GM21515 (cell line): ENCODE data around the gene FXN.
"Not testable (repeated sequence)": the region's sequence is repeated elsewhere in the genome, so short reads cannot be mapped to it uniquely, and the experiment has no call there.

Source experiments
- ATAC-seq: cut with Tn5 transposase; IDR thresholded peaks from one replicate; pipeline ENCODE4 v1.9.1; 2021; ENCODE audit not compliant: unreplicated experiment

Gene FXN

DNA sequence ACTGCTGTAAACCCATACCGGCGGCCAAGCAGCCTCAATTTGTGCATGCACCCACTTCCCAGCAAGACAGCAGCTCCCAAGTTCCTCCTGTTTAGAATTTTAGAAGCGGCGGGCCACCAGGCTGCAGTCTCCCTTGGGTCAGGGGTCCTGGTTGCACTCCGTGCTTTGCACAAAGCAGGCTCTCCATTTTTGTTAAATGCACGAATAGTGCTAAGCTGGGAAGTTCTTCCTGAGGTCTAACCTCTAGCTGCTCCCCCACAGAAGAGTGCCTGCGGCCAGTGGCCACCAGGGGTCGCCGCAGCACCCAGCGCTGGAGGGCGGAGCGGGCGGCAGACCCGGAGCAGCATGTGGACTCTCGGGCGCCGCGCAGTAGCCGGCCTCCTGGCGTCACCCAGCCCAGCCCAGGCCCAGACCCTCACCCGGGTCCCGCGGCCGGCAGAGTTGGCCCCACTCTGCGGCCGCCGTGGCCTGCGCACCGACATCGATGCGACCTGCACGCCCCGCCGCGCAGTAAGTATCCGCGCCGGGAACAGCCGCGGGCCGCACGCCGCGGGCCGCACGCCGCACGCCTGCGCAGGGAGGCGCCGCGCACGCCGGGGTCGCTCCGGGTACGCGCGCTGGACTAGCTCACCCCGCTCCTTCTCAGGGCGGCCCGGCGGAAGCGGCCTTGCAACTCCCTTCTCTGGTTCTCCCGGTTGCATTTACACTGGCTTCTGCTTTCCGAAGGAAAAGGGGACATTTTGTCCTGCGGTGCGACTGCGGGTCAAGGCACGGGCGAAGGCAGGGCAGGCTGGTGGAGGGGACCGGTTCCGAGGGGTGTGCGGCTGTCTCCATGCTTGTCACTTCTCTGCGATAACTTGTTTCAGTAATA, at the start of gene FXN:
FXN (plus strand) TSS at position 315 of the 871 bp plus-strand sequence; CDS start at position 346, 31 bp downstream.
- ATAC-seq = peak; percentile 92

DNA sequence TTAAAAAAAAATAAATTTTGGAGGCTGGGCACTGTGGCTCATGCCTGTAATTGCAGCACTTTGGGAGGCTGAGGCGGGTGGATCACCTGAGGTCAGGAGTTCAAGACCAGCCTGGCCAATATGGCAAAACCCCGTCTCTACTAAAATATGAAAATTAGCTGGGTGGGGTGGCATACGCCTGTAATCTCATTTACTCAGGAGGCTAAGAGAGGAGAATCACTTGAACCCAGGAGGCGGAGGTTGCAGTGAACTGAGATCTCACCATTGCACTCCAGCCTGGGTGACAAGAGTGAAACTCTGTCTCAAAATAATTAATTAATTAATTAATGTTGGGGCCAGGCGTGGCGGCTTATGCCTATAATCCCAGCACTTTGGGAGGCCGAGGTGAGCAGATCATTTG, 48.6 kb upstream of the FXN start:
- not testable (repeated sequence) for ATAC-seq

DNA sequence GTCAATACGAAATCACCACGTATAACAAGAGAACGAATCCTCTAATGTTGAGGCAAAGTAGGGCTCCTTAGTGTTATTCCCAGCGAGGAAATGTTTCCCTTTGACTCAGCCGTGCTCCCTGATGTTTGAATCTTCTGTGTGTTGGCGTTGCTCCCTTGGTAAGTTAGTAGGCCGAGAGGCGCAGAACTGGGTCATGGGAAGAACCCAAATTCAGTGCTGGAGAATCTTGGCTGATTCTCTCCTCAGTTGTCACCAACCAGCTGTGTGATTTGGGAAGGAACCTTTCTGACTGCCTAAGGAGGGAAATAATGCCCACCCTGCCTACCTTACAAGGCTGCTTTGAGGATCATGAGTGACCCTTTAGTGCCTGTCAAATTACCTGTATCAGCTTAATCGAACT, 44.1 kb upstream of the FXN start:
- no peak for ATAC-seq

DNA sequence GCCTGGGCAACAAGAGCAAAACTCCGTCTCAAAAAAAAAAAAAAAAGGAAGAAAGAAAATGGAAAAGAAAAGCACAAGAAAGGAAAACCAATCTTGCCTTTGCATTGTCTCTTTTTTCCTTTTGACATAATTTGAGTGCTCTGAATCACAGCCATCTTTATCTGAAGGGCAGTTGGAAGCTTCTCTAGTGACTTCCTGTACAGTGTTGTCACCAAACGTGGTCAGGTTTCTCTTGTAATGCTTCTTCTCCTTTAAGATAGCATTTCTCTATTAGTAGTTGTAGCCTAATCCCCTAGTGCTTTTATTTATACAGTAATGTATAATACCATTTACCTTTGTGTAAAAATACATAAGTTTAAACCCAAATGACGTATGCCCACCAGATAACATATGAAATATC, 39.8 kb upstream of the FXN start:
- ATAC-seq = no peak

DNA sequence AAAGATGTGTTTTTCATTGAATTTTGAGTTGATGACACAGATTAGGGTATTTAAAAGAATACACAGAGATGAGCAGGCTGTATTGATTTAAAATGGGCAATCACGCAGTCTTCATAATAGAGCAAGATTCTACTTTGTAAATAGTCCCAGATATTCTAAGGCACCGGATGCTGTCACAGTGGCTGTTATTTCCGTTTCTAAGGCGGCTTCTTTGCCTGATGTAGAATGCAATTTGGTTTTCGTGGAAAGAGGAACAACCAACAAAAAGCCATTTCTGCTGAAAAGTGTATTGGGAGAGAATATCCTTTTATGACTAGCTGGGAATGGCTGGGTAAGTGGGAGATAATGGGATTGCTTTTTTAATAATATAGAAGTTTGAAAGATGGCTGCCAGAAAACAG, 39.1 kb upstream of the FXN start:
- no peak for ATAC-seq

DNA sequence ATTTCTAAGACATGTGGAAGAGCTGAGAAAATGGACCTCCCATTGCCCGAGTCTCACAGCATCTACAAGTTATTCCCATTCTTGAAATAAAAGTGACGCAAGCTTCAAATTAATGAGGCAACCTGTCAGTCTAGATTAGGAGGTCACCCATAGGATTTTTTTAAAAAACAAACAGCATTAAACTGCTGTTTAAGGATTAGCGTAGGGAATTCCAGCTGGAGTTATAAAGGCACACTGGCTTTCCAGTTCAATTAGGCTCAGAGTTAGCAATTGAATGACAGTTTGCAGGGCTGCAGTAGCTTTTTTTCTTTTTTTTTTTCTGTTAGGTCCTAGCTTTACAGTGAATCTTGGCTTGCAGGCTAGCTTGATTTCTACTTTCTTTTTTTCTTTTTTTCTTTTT, 37.9 kb upstream of the FXN start:
- no peak for ATAC-seq

DNA sequence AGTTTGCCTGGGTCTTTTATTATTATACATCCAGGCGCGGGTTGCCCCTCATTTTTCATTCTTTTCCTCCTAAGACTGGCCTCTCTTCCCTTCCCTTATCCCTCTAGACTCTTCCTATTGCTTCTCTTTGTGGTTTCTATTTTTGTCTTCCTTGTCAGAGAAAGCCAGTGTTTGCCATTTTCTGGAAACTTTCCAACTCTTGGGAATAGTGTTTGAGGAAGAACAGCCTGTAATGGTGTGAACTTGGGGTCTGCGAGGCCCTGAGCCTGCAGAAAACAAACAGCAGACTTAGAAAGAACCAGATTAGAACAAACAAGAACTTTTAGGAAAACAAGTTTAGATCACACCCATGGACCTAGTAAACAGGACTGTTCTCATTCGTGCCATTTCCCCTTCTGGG, 37.2 kb upstream of the FXN start:
- no peak for ATAC-seq

DNA sequence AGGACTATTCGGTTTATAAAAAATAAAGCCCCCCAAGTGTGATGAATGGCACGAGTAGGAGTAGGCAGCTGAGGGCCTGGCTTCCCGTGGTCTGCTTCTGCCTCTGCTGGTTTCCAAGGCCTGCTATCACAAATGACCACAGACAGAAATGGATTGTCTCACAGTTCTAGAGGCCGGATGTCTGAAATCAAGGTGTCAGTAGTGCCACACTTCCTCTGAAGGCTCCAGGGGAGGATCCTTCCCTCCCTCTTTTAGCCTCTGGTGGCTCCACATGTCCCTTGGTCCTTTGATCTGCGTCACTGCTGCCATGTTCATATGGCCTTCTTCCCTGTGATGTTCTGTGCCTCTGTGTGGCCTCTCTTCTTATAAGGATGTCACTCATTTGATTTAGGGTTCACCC, 36.7 kb upstream of the FXN start:
- ATAC-seq = no peak

DNA sequence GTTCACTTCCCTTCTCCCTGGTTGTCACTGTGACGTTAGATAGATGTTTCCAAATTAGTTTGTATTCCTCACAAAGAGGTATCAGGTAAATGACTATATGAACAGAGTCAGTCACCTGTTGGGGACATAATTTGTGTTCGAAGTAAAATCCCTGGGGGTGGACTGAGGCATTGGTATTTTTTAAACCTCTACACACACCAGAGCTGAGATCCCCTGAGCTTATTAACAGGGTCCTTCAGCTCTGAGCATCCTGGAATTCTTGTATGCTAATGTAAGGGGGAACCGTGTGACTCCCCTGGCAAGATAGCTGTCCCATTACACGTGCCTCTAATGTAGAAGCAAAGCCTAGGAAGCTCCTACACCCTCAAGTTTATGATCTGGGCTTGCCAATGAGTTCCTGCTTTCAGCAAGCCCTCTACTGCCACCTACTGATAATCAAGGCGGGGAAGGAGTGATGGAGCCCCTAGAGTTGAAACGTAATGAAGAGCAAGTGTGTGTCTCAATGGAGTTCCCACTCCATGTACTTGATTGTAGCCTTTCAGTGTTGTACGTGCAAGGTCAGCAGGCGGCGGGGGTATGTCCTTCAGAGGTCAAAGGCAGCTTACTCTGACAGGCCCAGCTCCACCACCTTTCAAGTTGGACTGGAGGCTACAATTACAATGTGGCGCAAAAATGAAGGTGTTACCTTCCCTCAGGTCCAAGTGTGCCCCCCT, 36.0 kb upstream of the FXN start:
- ATAC-seq = peak; percentile 86

DNA sequence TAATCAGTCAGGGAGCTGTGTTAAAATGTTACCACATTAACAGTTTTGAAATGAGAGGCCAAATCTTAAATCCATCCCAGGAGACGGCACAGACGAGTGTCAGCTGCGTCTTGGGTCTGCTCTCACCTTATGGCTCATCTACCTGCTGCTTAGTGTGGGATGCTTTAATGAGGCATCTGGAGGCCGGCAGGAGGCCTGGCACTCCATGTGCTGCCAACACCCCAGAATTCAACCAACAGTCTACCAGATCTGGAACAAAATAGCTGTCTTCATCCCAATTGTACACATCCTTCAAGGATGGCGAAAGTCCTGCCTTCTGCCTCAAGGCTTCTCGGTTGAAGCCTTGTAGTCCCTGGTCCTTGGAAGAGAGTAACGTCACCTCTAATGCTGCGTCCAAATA, 33.6 kb upstream of the FXN start:
- no peak for ATAC-seq

DNA sequence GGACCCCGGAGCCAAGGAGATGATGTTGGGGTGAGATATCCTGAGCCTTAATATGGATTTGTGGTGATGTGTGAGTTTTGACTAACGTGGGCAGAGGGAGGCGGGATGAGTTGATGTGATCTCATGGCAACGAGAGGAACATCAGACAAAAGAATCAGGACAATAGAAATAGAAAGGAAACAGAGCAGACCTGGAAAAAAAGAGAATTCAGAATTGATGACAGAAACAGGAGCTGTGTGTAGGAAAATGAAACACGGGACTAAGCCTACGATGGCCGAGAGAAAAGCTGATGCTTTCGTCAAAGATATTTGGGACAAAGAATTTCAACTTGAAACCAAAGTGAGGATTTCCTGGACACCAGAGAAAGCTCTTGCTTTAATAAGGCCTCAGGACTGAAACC, 32.5 kb upstream of the FXN start:
- no peak for ATAC-seq

DNA sequence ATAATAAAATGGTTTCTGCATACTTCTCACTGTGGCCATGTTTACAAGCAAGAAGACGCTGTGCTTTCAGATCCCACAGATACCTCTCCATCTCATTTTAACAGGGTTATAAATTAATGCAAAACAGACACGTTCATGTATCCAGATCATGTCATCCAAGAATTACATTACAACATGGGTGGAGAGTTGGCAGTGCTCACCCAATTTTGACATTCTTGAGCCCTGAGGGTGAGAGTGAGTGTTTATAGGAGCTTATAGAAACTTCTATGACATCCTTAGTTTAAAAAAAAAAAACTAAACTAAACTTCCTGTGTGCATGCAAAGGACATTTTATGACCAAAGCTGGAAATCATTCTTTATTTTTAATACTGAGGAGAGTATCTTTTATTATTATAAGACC, 30.7 kb upstream of the FXN start:
- no peak for ATAC-seq

DNA sequence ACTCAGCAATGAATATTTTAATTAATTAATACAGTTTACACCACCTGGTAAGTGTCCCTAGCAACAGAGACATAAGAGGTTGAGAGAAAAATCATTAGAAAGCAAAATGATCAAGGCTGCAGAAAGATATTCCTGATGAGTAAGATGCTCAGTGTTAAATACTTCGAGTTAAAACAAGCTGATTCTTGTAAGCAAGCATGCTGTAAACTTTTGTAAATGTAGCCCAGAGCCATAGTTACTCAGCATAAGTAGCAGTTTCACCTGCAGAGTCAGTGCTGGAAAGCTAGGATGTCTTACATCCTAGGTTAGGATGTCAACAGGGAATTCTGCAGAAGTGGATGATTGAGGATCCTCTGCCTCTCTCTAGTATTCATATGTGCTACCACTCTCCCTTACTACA, 25.8 kb upstream of the FXN start:
- ATAC-seq = no peak

DNA sequence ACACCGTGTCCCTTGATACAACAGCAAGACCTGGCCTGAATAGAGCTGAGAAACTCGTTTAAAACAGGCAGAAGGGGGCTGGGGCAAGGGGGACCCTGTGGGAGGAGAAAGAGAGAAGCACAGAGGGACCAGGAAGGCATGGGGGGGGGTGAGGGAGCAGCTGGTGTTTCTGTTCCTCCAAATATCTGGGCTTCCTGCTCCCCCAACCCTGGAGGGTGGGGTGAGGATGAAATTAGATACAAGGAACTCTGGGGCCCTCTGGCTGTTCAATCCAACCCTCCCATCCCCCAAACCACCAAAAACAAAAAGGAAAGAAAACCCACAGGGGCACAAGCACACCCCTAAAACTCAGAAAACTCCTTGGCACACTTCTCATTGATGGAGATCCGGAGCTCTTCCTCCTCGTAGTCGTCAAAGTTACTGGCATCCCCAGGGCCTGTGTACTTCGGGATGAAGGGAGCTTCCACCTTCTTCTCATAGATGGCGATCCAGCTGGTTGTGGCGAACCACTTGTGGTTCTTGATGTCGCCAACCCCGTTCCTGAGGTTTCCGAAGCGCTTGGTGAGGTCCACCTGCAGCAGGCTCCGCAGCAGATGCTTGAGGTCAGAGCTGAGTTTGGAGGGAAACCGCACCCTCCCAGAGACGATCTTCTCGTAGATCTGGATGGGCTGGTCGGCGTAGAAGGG, 22.7 kb upstream of the FXN start:
- ATAC-seq = no peak

DNA sequence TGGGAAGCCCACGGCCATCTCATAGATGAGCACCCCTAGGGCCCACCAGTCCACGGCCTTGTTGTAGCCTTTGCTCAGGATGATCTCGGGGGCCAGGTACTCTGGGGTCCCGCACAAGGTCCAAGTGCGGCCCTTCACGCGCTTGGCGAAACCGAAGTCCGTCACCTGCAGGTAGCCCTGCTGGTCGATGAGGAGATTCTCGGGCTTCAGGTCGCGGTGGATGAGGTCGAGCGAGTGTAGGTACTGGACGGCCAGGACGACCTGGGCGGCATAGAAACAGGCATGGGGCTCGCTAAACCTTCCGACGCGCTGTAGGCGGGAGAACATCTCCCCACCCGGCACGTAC, 22.2 kb upstream of the FXN start:
- ATAC-seq = no peak

DNA sequence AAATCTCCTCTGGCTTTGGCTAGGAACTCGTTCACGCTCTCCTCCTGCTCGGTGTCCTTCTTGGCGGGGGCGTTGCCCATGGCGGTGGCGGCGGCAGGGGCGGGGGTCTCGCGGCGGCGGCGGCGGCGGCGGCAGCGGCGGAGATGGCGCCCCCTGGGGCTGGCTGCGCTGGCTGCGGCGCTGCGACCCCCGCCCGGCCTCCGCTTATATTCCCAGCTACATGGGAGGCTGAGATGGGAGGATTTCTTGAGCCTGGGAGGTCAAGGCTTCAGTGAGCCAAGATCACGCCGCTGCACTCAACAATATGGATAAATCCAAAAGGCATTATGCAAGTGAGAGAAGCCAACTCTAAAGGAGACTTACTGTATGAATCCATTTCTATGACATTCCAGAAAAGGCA, 21.5 kb upstream of the FXN start, which contains the start of gene PRKACG:
PRKACG (minus strand) TSS at position 101 of the 400 bp plus-strand sequence; CDS start at position 80, 21 bp downstream.
- no peak for ATAC-seq

DNA sequence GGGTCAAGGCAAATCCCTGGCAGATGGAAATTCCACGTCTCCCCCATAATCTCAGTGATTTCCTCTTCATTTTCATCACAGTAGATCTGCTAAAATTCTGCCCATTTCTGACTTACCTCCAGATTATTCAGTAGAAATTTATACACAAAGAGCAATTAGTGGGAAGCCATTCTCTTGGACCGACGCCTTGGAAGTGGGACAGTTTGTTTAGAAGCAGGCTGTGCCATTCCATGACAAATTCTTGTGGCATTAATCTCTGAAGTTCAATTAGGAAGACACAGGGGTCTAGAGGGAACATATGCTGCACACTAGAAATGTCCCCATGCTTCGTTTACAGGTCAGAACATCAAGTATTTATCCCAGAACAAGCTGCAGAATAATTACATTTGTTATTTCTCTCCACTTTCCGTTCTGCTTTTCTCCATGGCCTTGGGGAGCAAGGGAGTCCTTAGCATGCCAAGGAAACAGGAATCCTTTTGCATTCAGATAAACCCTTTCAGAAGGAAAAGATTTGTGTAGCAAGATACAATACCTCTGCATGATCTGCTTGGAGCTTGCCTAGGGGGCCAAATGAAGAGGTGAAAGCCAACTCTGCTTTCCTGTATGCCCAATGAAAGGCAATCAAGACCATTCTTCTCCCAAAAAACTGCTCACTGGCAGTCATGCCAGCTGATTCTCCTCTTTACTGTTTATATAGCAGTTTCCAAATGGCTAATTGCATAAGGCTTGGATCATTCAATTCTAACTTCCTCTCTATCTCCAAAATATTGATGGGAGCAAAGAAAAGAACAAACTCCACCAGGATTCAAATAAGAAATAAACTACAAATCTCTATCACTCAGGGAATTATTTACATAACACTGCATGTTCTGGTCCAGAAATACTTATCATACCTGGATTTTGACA, 19.1 kb upstream of the FXN start:
- no peak for ATAC-seq

DNA sequence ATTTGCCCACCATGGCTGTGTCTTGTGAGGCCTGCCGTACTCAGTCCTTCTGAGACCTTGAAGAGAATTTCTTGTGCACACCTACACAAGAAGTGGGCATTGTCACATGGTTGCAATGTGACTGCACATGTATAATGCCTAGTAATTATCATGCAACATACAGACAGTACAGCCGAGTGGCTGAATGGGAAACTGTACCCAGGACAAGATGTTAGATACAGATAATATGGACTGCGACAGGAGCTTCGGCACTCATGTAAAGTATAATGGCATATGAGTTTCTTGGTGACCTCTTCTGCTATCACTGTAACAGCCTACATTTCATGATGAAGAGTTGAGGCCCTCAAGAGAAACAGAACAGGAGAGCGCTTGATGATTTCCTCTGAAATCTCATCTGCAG, 16.8 kb upstream of the FXN start:
- no peak for ATAC-seq

DNA sequence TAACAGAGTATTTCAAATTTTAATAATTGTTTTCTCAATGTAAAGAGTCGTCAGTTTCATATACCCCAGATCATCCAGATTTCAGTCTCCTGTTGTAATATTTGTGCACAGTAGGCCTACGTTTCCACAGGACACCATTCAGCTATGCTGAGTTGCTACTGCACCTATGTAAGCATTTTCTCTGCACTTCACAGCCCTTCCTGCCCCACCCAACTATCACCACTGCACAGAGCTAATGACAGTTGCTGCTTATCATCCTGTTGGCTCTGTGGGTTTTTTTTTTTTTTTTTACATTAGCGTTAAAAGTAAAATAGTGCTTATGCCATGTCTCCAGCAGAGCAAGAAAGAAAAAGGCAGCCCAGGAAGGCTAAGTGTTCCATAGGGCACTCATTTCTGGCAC, 15.7 kb upstream of the FXN start:
- no peak for ATAC-seq

DNA sequence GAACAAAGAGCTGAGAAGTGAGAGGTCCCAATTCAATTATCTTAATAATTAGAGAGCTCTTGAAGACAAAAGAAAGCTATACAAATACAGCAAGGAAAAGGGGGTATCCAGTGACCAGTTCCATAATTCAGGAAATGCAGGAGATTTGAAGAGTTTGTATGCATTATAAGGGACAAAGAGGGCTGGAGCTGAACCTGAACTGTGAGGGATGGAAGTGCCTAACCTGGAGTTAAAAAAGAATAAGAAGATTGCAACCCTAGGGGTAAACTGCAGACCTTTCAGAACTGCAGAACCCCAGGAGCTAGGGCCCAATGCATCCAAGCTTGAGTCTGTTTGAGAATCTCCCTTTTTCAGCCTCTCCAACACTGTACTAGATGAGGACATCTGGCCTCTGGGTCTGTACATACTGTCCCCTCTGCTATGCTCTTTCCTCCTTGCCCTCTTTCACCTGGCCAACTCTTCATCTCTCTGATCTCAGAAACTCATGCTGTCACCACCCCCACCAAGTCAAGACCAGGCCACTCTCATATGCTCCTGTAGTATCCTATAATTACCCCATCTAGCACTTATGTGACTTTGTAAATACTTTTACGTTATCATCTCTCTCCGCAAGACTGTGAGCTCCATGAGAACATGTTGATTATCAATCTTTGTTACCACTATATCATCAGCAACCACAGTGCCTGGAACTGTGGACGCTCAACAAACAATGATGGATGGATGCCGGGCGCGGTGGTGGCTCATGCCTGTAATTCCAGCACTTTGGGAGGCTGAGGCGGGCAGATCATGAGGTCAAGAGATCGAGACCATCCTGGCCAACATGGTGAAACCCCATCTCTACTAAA, 15.0 kb upstream of the FXN start:
- no peak for ATAC-seq
